ENCODE measurements around the gene SGMS1.
"Not testable (repeated sequence)": the region's sequence is repeated elsewhere in the genome, so short reads cannot be mapped to it uniquely, and the experiment has no call there.

Gene SGMS1

GRCh38 chr10:50556237-50557120 is 67.3 kb downstream of the SGMS1 start:
- no peak for DNase-seq (ENCODE audit: low spot score)

GRCh38 chr10:50554995-50555568 is 68.7 kb downstream of the SGMS1 start:
- DNase-seq (ENCODE audit: low spot score) = no peak

GRCh38 chr10:50554376-50554994 is 69.3 kb downstream of the SGMS1 start:
- DNase-seq (ENCODE audit: low spot score) = no peak

- DNase-seq (ENCODE audit: low spot score) = peak; percentile 61
Measured at GRCh38 chr10:50552771-50553535, 70.8 kb downstream of the SGMS1 start.

- no peak for DNase-seq (ENCODE audit: low spot score)
Measured at GRCh38 chr10:50552308-50552707, 71.4 kb downstream of the SGMS1 start.

- DNase-seq (ENCODE audit: low spot score) = no peak
Measured at GRCh38 chr10:50551894-50552293, 71.9 kb downstream of the SGMS1 start.

- no peak for DNase-seq (ENCODE audit: low spot score)
Measured at GRCh38 chr10:50550291-50550839, 73.4 kb downstream of the SGMS1 start.

GRCh38 chr10:50549186-50549585 is 74.6 kb downstream of the SGMS1 start:
- not testable (repeated sequence) for DNase-seq (ENCODE audit: low spot score)

GRCh38 chr10:50548481-50548880 is 75.3 kb downstream of the SGMS1 start:
- DNase-seq (ENCODE audit: low spot score) = not testable (repeated sequence)

- not testable (repeated sequence) for DNase-seq (ENCODE audit: low spot score)
Measured at GRCh38 chr10:50546287-50546686, 77.5 kb downstream of the SGMS1 start.

- DNase-seq (ENCODE audit: low spot score) = no peak
Measured at GRCh38 chr10:50545846-50546245, 77.9 kb downstream of the SGMS1 start.

GRCh38 chr10:50544857-50545429 is 78.8 kb downstream of the SGMS1 start:
- no peak for DNase-seq (ENCODE audit: low spot score)

- DNase-seq (ENCODE audit: low spot score) = no peak
Measured at GRCh38 chr10:50544095-50544856, 79.5 kb downstream of the SGMS1 start.

GRCh38 chr10:50542871-50543270 is 80.9 kb downstream of the SGMS1 start:
- DNase-seq (ENCODE audit: low spot score) = no peak

- DNase-seq (ENCODE audit: low spot score) = no peak
Measured at GRCh38 chr10:50541921-50542320, 81.8 kb downstream of the SGMS1 start.

- DNase-seq (ENCODE audit: low spot score) = no peak
Measured at GRCh38 chr10:50541317-50541716, 82.4 kb downstream of the SGMS1 start.

- DNase-seq (ENCODE audit: low spot score) = no peak
Measured at GRCh38 chr10:50540826-50541122, 83.0 kb downstream of the SGMS1 start.

GRCh38 chr10:50540069-50540825 is 83.5 kb downstream of the SGMS1 start:
- no peak for DNase-seq (ENCODE audit: low spot score)

GRCh38 chr10:50538555-50539398 is 85.0 kb downstream of the SGMS1 start:
- DNase-seq (ENCODE audit: low spot score) = peak; percentile 91

Measured in Ammon's horn (tissue), 1 donor.